ENCODE data around the gene SVIP.
A peak's percentile ranks its signal among the peaks of the same experiment; 100 is the strongest.

Gene SVIP, protein sequence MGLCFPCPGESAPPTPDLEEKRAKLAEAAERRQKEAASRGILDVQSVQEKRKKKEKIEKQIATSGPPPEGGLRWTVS

DNA sequence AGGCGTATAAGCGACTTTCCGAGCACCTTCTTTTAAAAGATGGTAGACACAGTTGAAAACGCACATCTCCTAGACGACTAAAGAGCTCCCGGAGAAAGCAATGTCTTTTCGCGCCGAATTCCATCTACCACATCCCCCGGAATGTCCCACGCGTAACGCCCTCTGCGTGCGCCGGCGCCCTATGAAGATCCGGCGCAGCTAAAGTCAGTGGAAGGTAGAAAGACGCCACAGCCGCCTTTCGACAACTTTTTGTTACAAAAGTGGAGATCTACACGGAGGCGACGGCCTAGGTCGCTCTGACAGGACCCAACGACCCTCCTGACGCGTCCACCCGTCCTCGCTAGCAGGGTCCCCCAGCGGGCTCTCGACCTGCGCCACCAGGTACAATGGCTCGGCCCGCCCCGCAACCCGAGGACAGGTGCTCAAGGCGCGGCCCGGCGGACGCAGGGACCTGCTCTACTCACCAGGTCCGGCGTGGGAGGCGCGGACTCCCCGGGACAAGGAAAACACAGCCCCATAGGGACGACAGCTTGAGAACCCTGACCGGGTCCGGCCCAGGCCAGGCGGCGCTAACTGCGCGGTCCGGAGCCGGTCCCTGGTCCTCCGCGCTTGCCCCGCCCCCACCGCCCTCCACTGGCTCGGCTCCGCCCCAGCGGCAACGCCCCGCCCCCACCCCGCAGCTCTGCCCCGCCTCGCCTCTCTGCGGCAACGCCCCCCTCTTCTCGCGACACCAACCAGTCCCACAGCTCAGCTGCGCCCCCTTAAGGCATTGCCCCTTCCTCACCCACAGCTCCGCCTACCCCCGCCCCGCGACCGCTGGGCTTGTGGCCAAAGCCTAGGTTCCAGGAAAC is at the start of gene SVIP:
Gene SVIP (minus strand): TSS at position 571 of the 851 bp plus-strand sequence. CDS start 53 bp downstream, at position 518.
- peak; percentile 90 for DNase-seq (ENCODE audit: low spot score)

DNA sequence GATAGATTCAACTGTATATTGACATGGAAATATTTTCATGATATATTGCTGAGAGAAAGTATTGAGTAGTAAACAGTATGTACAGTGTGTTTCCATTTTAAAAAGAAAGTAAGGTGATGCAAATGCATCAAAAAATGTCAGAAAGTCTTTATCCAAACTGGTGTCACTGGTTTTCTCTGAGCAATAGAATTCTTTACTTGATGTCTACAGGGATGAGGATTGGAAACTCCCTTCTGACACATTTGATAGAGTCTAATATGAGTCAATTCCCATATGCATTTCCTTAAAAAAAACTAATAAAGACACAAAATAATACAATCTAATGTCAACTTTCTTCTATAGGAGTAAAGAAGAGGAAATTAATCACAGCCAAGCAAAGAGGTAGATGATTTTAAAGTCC is 49.0 kb upstream of the SVIP start:
- no peak for DNase-seq (ENCODE audit: low spot score)

DNA sequence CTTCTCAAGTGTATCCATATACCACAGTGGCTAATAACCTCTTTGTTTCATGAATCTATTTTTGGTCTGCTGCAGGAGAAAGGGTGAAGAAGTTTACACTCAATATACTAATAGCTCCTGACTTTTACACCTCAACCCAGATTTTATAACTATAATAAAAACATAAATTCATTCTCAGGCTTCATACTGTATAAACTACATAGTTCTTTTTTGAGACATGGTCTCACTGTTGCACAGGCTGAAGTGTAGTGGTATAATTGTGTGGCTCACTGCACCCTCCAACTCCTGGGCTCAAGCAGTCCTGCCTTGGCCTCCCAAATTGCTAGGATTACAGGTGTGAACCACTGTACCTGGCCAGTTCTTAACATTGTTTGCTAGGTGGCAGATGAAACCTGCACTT is 48.4 kb upstream of the SVIP start:
- no peak for DNase-seq (ENCODE audit: low spot score)

DNA sequence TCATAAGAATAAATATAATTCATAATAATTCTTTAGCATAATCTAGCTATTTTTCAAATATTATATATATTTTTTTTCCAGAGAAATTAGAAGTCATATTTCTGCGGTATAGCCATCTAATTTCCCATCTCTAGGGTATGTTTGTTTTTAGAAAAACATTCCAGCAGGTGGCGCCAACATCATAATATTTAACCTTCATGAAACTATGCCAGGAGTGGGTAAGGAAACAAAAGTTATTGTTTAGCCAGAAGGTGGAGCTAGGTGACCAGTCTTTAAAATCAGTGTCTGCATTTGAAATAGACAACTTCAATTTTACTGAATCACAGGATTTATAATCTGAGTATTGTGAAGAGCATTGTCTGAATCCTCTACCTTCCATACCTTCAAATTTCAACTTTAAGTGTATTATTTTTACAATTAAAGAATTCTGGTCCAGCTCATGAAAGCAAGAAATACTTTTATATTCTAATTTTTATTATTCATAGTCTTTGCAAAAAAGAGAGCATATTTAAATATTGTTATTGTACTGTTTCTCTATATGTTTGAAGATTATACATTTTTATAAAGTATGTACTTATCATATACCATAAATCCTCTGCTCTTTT is 46.4 kb upstream of the SVIP start:
- peak; percentile 65 for DNase-seq (ENCODE audit: low spot score)

DNA sequence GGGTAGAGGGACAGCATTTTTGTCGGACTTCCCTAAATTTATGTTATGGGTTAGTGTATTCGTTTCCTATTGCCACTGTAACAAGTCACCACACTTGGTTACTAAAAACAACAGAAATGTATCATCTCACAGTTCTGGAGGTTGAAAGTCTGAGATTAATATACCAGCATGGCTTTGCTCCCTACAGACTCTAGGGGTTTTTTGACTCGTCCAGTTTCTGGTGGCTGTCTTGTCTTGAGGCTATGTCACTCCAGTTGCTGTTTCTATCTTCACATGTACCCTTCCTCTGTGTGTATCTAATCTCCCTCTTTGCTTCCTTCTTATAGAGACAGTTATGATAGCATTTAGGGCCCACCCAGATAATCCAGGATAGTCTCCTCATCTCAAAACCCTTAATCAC is 39.7 kb upstream of the SVIP start:
- no peak for DNase-seq (ENCODE audit: low spot score)

DNA sequence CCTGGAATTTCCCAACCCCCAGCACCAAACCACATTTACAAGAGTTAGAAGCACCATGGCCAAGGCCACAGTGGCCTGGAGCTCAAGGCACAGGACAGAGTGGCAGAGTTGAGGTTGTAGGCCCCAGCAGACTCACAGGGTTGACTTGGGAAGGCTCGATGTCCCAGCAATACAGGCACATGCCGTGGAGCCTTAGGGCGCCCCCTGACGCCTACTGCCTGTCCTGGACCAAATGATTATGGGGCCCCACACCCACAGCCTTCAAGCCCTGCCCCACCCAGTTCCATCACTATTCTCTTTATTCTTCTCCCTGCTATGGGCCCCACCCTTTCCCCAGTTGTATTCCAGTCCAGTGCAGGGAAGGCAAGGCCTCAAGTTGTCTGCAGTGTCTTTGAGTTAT is 30.6 kb upstream of the SVIP start, which contains the start of gene CCDC179:
Gene CCDC179 (minus strand): TSS at position 234 of the 400 bp plus-strand sequence. CDS start 53 bp downstream, at position 181.
- no peak for DNase-seq (ENCODE audit: low spot score)

DNA sequence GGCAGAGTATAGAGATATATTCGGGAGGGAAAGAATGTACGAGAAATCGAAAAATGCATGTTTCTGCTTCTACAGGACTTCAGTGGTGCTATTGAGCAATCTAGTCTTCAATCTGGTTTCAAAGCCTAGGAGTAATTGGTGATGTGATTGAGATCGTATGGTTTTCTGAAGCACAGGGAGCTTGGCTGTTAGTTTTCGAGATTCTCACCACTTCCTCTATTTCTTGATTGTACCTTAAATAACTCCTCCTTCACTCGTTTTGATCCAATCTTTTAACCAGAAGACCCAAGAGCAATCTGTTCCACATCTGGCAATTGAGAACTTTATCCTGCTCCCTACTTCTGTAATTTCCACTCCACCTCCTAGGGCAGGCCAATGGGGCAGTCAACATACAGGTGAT is 30.2 kb upstream of the SVIP start:
- no peak for DNase-seq (ENCODE audit: low spot score)

DNA sequence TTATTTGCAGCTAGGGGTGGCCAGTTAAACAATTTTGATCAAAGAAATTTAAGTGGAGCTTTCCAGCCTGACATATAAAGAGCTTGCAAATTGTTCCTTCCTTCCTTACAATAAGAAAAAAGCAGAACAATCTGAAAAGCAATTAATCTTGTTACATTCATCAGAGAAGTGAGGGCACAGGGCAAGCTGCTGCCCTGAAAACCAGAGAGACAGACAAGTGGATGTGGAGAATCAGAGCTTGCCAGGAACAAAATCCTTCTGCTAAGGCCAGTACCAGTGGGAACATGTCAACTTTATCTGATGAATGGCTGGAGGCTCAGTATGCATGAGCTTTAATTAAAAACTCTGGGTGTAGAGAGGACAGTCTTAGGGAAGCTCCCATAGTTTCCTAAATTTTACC is 21.9 kb upstream of the SVIP start:
- no peak for DNase-seq (ENCODE audit: low spot score)

DNA sequence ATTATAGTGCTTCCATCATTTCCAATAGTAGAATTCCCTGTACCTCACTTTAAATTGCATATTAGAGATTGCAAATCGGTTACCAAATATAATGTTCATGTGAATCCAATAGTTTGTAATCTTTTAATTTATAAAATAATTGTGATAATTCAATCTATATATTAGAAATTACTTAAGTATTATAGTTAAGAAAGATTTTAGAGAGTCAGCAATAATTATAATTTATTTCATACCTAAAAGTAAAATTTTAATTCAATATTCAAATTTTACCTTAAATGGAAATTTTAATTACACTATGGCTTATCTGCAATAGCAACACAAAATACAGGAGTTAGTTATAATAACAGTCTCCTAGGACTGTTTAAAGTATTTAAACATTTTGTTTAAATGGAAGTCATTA is 17.1 kb upstream of the SVIP start:
- DNase-seq (ENCODE audit: low spot score), result no peak

DNA sequence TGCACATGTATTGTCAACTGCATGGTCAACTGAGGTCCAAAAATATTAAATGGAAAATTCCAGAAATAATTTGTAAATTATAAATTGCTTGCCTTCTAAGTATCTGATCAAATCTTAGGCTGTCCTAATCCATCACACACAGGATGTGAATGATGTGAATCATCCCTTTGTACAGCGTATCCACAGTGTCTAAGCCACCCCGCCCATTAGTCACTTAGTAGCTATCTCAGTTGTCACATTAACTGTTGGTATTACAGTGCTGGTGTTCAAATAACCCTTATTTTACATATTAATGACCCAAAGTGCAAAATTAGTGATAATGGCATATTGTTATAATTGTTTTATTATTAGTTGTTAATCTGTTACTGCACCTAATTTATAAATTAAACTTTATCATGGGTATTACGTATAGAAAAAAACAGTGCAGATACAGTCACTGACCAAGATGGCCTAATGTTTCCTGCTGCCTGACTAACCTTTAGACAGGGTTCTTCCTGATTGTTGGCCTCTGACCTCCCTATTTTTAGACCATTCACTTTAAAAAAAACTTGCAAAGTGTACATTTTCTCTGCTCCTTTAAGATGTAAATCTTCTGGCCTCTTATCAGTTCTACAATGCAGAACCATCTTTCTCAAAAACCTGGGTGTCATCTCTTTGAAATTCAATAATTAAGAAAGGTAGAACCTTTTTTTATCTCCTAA is 2.9 kb upstream of the SVIP start:
- no peak for DNase-seq (ENCODE audit: low spot score)

DNA sequence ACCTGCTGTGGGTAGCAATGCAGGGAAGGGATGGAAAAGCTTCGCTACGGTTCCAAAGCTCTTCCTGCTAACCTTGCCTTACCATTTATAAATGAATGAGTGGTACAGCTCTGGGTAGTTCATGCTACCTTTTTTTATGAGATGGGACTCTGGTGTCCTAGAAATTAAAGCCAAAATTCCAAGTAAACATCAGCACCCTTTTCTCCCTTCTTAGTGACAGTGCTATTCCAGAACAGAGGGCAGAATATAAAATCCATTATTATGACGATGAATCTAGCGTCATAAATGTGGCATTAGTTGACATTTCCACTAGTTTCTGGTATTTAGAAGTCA is 447 bp upstream of the SVIP start:
- DNase-seq (ENCODE audit: low spot score), result no peak

DNA sequence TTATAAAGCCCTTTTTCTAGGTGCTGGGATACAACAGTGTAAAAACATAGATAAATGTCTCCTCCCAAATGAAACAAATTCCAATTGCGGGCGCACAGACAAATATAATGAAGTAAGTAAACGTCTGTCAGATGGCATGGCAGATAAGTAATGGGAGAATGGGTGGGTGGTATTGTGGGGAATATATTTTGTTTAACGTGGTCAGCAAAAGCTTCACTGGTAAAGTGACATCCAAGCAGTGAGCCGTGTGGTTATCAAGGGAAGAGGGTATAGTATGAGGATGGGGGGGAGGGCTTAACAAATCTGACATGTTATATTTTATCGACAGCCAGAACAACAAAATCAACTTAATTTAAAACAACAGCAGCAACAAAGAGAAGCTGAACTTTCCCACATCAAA is 1.2 kb downstream of the SVIP start:
- DNase-seq (ENCODE audit: low spot score), result no peak

DNA sequence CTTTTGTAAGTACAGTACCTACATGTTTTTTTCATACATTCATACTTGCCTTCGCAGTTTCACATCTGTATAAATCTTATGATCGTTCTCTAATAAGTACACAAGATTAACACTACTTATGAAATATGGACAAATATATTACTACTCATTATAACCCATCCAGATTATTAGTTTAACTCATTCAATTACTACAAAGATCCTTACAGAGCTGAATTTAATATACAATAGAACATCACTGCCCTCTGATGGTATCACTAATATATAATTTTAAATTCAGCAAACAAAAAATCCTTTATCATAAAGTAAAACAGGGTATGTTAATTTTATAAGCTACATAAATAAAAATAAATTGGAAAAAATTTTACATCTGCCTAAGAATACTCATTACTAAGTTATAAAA is 7.4 kb downstream of the SVIP start:
- no peak for DNase-seq (ENCODE audit: low spot score)

DNA sequence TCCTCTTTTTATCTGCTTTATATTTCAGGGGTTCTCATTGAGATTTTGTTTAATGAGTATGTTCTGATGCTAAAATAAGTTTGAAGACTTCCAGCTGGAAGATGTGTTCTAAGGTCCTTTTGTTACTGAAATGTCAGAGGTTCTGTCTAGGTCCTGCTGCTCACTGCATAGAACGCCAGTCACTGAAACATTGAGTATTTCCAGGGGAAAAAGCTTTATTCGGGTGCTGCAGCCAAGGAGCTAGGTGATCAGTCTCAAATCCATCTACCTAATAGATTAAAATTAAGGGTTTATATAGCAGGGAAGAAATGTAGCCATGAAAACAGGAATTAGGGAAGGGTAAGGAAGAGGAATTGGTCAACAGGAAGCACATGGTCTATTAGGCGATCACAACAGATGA is 19.7 kb downstream of the SVIP start:
- no peak for DNase-seq (ENCODE audit: low spot score)

DNA sequence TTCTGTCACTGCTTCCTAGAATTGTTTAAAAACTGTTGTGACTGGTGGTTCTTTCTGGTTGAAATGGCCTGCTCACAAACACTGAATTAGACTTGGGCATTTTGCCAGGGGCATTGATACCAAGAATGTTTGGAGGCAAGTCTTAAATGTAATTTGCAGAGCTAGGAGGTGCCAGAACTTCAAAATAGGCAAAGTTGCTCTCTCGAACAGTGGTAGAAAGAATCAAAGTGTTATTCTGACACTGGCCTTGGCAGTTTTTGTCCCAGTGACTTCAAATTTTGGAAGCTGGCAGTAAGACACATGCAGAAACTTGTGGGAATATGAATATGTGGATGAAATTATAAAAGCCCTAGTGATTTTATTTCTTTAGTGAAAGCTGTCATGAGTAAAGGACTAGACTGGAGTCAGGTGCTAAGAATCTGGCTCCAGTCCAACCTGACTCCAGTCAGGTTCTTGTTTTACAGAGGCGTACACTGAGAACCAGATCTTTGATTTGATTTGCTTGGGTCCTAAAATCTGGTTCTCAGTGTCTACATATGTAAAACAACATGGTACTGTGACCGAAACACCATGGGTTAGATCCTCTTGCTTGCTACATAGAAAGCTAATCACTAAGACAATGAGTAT is 20.9 kb downstream of the SVIP start:
- no peak for DNase-seq (ENCODE audit: low spot score)

DNA sequence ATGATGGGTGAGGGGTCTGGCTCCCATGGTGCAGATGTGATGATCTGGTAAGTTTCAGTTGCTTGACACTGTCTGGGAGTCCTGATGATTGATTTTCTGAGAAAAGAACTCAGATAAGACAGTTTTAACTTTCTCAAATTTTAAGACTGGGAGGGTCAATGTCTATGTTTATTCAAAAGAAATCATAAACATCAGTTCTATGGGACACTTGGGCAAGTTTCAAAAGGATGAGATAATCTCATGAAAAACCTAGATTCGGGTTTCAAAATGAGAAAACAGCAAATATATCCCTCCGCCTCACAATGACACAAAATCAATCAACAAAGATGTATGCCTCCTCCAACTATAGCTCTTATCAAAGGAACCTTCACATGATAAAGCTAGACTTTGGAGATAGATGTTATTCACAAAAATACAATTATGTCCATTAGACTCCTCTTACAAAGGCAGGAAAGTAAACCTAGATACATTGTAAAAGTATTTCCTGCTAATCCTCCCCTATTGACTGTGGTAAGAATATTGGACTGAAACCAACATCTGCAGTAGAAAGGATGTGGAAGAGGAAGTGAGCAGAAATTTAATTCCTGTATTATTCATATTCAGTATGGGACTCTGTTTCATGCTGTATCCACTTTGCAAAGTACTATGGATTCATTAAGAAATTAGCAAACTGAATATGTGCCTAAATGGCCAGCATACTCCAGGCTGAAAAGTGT is 21.6 kb downstream of the SVIP start:
- DNase-seq (ENCODE audit: low spot score), result no peak

DNA sequence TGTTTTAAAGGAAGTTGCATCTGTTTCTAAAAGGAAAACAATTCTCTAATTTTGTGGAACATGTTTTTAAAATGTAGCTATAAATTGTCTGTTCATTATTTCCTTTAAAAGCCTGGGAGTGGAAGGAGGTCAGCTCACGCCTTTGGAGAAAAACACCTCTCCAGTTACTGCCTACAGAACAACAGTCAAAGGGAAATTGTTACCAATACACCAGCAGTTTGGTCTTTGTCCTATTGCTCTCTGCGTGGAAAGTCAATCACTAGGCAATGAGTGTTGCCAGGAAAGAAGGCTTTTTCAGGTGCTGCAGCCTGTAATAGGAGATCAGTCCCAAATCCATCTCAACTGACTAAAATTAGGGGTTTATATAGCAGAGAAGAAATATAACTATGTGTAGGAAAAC is 22.2 kb downstream of the SVIP start:
- DNase-seq (ENCODE audit: low spot score), result no peak

DNA sequence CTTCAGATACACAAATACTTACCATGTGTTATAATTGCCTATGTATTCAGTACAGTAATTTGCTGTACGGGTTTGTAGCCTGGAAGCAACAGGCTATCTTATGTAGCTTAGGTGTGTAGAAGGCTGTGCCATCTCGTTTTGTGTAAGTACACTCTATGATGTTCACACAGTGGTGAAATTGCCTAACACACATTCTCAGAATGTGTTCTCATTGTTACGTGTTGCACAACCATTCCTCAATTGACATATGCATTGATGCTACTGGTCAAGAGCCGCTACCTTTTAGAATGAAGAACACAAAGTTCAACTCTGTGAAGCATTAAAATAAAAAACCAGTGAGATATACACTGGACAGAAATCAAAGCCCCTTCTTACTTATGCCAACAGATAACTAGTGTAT is 26.7 kb downstream of the SVIP start:
- DNase-seq (ENCODE audit: low spot score), result no peak

DNA sequence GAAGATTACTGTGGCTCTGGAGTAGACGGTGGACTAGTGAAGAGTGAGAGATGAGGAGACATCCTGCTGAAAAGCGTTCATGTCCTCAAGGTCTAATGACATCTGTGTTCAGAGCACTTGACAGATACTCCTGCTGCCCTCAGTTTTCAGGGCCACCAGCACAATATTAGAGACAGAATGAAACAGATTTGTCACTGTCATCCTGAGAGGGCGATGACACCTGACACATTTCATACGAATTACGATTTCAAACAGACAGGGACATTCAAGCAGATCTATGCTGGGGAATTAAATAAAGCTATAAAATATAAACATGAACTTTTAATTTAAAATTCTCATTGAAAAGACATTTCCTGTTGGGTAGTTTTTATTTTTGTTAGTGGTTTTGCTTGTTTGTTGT is 29.1 kb downstream of the SVIP start:
- DNase-seq (ENCODE audit: low spot score), result no peak

DNA sequence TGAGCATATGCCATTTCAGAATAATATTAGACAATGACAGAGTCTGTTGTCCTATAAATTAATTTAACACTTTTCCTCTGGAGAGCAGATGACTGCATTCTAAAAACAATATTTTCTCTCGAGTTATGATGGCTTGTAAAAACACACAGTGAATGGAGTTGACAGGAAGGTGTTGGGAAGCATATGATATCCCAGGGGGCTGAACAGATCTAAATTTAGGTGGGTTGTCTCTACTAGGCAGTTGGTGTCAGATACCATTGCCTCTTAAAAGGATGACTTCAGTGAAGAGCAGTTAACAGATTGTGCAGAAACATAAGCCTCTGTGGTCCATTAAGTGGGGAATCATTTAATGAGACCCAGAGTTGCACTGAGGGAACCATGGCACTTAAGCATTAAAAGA is 30.7 kb downstream of the SVIP start:
- DNase-seq (ENCODE audit: low spot score), result no peak

DNA sequence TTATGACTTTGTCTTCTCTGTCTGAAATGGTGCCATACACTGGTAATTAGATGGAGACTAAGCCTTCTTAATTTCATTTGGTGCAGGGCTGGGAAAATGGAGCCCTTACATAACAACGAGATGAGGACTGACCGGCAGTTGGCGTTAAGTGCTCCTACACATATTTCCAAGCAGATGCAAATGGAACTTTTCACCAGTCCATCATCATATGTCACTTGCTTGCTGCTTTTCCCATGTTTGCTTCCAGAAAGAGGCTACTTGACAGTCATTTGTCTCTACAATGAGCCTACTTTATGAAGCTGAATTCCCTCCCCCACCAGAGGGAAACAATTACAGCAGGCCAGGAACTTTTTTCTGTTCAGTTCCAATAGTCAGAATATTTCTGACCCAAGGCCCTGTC is 32.6 kb downstream of the SVIP start:
- DNase-seq (ENCODE audit: low spot score), result no peak

DNA sequence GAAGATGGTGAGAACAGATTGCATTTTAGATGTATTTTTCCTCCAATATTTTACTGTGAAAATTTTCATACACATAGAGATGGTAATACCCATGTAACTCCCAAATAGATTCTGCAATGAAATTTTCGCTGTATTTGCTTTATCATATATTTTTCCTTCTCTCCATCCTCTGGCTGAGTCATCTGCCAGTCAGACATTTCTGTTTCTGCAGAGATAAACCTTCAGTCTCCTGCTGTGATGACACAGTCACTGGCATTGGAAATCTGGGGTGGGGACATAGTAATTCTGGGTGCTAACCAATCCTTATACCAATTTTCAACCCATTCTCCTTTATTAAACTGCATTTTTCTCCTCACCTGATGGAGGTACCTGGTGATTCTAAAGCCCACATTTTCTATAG is 33.7 kb downstream of the SVIP start:
- no peak for DNase-seq (ENCODE audit: low spot score)

Data from iPS-NIHi11 (cell line).